Measurements from ENCODE around the gene CENPL.

The CENPL gene

DNA sequence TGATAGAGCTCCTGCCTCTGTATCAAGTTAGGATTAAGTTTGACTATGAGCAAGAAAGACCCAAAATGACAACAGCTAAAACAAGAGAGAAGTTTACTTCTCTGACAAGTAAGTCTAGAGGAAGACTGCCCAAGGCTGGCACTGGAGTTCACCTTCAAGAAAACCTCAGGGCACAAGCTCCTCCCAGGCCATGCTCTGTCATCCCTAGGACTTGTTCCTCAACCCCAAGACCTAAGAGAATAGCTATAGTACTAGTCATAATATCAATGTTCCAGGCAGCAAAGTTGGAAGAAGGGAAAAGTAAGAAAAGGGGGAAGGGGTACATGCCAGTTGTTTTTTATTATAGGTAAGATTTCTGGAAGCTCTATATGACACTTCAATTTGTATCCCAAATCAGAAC is 26.6 kb downstream of the CENPL start:
- TF ChIP-seq GATA3 (IDR thresholded peaks at IDR 0.05; ENCODE audit: low read depth, low read length) (no peak), GATA2 (IDR thresholded peaks at IDR 0.05; ENCODE audit: low read depth, low read length) (no peak)

DNA sequence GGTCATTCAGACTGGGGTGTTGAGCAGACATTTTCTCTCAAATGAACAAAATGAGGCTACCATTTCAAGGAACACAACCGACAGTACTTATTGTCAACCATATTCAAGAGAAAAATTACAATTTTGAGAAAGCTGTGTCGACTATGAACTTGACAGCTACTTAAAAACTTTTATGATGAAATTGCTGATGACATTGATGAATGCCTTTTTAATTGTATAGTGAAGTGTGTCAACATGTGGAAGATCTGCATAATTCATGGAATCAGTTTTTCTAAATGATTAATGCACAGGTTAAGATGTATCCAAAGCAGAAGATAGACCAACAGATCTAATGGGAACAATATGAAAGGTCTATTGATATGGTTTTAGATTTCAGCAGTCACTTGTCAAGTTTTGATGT is 34.8 kb downstream of the CENPL start:
- TF ChIP-seq GATA2 (IDR thresholded peaks at IDR 0.05; ENCODE audit: low read depth, low read length) (no peak), GATA3 (IDR thresholded peaks at IDR 0.05; ENCODE audit: low read depth, low read length) (no peak)

DNA sequence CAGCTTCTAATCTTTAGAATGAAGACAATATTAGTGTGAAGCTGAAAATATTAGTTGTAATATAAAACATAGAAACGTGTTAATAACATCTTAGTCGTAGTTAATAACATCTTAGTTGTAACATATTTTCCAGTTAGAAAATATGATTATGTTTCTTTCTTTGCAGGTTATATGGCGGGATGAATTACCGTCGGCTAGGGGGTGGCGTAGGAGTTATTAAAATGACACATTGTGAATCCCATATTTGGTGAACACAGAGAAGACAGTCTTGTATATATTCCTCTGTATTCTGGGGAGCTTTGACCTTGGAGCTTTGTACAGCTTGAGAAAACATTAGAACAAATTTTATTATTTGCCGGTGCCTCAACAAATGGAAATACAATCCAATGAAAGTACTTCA is 39.7 kb downstream of the CENPL start:
- no peak for TF ChIP-seq GATA3 (IDR thresholded peaks at IDR 0.05; ENCODE audit: low read depth, low read length)
- no peak for TF ChIP-seq GATA2 (IDR thresholded peaks at IDR 0.05; ENCODE audit: low read depth, low read length)

DNA sequence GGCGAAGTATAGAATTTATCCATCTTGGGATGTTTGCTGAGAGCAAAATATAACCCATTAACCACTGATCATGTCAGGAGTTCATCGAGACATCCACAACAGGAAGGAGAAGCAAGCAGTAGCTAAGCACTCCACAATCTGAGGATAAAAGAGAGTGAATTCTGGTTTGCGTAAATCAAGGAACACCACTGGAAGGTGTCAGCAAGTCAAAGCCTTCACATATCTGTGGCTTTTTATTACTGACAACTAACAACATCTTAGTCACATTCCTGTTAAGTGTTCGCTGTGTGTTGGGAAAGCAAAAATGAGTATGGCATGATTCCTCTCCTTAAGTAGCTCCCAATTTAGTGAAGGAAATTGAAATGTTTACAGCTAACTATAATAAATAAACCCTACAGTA is 44.7 kb downstream of the CENPL start:
- TF ChIP-seq GATA3 (IDR thresholded peaks at IDR 0.05; ENCODE audit: low read depth, low read length), result no peak
- TF ChIP-seq GATA2 (IDR thresholded peaks at IDR 0.05; ENCODE audit: low read depth, low read length), result no peak

DNA sequence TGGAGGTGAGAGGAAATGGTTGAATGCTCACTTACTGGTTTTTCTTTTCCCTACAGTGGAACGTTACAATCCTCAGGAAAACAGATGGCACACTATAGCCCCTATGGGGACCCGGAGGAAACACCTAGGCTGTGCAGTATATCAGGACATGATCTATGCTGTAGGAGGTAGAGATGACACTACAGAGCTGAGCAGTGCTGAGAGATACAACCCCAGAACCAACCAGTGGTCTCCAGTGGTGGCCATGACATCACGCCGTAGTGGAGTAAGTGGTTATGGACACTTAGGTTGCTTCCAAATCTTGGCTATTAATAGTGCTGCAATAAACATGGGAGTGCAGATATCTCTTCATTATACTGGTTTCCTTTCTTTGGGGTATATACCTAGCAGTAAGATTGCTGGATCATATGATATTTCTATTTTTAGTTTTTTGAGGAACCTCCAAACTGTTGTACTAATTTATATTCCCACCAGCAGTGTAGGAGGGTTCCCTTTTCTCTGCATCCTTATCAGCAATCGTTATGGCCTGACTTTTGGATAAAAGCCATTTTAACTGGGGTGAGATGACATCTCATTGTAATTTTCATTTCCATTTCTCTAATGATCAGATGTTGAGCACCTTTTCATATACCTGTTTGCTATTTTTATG is 49.0 kb downstream of the CENPL start:
- no peak for TF ChIP-seq GATA3 (IDR thresholded peaks at IDR 0.05; ENCODE audit: low read depth, low read length)
- TF ChIP-seq GATA2 (IDR thresholded peaks at IDR 0.05; ENCODE audit: low read depth, low read length), result no peak

DNA sequence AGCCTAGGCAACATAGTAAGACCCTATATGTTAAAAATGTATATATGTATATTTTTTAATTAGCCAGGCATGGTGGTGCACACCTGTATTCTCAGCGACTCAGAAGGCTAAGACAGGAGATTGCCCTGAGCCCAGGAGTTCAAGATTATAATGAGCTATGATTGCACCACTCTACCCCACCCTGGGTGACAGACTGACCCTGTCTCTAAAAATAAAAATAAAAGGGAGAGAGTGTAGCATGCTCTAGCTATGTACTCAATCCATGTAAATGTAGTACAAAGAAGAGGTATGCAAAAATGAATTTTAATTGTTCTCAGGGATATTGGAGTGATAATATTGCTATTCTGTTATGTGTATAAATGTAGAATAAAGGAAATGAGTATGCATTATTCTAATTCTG is 53.1 kb downstream of the CENPL start:
- TF ChIP-seq GATA3 (IDR thresholded peaks at IDR 0.05; ENCODE audit: low read depth, low read length) (no peak), GATA2 (IDR thresholded peaks at IDR 0.05; ENCODE audit: low read depth, low read length) (no peak)

DNA sequence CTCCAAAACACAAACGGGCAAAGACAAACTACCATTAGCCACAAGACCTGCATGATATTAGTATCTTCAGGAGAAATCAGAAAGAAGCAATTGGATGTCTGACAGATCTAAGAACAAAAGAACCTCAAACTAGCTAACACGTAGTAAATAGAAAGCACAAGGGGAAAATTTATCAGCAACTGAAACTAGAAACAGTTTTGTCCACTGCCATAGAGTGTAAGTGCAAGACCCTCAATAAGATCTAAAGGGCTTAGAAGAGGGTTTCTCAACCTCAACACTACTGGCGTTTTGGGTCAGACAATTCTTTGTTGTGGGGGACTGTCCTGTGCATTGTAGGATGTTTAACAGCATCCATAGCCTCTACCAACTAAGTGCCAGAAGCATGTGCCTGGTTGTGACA is 55.9 kb downstream of the CENPL start:
- TF ChIP-seq GATA2 (IDR thresholded peaks at IDR 0.05; ENCODE audit: low read depth, low read length) (no peak), GATA3 (IDR thresholded peaks at IDR 0.05; ENCODE audit: low read depth, low read length) (no peak)

DNA sequence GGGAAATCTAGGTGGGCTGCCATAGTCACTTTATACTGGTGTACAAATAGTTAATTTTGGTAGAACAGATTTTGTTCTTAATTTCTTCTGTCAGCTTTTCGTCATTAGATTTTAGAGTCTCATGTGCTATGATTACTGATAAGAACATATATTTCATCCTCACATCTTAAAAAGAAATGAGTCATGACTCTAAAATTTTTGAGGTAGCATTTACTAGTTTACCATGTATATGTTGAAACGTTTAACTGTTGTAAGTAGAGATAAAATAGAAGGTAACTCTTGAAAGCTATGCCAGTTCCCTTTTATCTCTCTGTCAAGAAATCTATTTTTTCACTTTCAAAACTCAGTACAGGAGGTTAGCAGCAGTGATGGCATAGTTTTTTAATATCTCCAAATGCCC is 56.5 kb downstream of the CENPL start:
- TF ChIP-seq GATA3 (IDR thresholded peaks at IDR 0.05; ENCODE audit: low read depth, low read length) (no peak), GATA2 (IDR thresholded peaks at IDR 0.05; ENCODE audit: low read depth, low read length) (no peak)

DNA sequence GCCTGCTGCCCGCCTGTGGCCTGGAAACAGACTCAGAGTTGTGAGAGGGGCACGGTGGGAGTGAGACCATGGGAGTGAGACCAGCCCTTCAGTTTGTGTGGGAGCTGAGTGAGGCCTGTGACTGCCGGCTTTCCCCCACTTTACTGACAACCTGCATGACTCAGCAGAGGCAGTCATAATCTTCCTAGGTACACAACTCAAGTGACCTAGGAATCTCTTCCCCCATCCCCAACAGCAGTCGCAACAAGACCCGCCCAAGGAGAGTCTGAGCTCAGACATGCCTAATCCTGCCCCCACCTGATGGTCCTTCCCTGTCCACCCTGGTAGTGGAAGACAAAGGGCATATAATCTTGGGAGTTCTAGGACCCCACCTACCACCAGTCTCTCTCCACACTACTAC is 65.7 kb downstream of the CENPL start:
- TF ChIP-seq GATA3 (IDR thresholded peaks at IDR 0.05; ENCODE audit: low read depth, low read length) (no peak), GATA2 (IDR thresholded peaks at IDR 0.05; ENCODE audit: low read depth, low read length) (no peak)

DNA sequence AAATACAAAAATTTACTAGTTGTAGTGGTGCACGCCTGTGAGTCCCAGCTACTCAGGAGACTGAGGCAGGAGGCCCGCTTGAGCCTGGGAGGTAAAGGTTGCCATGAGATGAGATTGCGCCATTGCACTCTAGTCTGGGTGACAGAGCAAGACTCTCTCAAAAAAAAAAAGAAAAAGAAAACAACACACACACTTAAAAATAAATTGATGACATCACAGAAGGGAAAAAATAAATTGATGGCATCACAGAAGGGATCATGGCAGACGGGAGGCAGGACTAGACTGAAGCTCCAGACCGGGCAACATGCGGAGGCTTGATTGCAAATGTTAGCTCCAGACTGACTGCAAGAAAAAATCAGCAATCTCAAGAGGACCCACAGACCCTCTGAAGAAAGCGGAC is 66.6 kb downstream of the CENPL start:
- TF ChIP-seq GATA2 (IDR thresholded peaks at IDR 0.05; ENCODE audit: low read depth, low read length) (no peak), GATA3 (IDR thresholded peaks at IDR 0.05; ENCODE audit: low read depth, low read length) (no peak)

DNA sequence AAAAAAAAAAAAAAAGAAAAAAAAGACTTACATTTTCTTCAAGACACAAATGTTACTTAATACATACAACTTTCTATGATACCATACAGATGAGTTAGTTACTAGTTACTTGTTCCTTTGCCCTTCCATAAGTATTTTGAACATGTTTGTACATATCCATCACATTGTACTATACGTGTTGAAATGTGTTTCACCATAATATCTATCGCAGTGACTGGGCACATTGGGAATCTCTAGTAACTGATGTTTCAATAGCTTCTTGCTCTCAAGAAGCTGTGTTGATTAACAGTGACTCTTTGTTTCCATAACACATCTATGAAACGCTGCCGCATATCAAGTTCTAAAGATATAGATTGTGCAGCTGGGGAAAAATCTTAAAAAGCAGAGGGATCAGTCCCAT is 67.0 kb downstream of the CENPL start:
- TF ChIP-seq GATA3 (IDR thresholded peaks at IDR 0.05; ENCODE audit: low read depth, low read length), result no peak
- no peak for TF ChIP-seq GATA2 (IDR thresholded peaks at IDR 0.05; ENCODE audit: low read depth, low read length)

DNA sequence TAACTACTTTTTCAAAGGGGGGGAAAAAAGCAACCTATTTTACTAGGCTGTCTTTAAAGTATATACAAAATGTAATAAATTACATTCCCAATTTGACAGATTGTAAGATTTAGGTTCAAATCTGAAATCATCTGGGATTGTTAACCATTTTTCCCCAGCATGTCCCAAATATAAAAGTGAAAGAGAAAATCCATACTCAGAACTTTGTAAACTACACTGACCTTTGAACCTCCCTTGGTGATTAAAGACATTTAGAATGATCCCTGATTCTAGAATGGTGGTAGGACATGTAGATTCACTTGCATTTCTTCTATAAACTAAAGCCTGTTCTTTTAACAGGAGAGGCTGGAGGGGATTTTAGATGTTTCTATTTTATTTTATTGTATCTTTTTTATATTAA is 70.9 kb downstream of the CENPL start:
- TF ChIP-seq GATA3 (IDR thresholded peaks at IDR 0.05; ENCODE audit: low read depth, low read length) (no peak), GATA2 (IDR thresholded peaks at IDR 0.05; ENCODE audit: low read depth, low read length) (no peak)

All from SH-SY5Y (cell line).